ENCODE measurements around the gene TRIM52. TPM values are rescaled to one million over a fixed set of nuclear protein-coding genes. Genes with fewer than 3 reads are reported as not detected.
"Not testable (repeated sequence)": the region's sequence is repeated elsewhere in the genome, so short reads cannot be mapped to it uniquely, and the experiment has no call there.

The TRIM52 gene
- total RNA-seq, 4 donors from 2014 or later, result 5.2 to 13.2 (median 9.3) TPM

DNA sequence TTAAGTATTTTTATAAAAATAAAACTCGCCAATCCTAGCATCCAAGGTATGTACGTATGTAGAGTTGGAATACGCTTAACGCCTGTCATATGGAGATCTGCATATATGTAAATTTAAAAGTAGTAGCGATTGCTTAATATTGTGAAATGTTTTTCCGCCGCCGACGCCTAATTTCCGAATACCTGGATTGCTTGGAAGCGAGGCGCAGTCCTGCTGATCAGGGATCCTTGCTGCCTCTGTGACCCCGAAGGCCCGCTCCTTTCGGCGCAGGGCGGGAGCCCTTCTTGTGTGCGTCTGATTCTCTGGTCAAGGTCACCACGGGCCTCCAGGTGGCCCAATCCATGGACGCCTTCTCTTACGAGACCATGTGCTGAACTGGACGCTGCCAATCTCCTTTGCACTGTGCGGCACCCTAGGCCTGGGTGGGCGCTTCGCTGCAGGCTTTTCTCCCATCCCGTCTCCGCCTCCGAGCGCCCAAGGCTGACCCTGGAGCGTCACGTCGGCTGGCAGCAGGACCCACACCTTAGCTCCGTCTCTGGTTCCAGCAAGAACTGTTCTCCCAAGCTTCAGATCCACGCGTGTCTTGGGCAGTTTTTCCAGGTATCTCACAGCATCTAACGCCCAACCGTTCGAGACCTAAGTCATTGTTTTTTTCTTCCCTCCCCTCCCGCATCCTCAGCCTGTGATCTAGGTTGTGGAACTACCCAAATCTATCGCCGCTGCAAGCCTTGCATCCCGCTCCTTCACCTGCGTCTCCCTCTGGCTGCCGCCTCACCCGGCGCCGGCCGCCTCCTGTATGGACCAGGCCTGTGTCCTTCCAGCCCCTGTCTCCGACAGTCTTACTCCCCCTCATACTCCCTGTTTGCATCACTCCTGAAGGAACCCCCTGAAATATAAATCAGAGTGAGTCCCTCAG is 41.4 kb downstream of the TRIM52 start:
- intact Hi-C loops (cut with DNase I; ENCODE audit: low total_unique reads), result no loop called here
- no peak for DNase-seq (ENCODE audit: low spot score in 2 of 2)
- H3K4me3 ChIP-seq (ENCODE audit: low read depth, poor library complexity, severe bottlenecking), result no peak overlapping the region
- WGBS, 2 donors, result 75 to 78% methylated on average over 49 of the region's 49 CpGs
- TF ChIP-seq, protein P1, sequence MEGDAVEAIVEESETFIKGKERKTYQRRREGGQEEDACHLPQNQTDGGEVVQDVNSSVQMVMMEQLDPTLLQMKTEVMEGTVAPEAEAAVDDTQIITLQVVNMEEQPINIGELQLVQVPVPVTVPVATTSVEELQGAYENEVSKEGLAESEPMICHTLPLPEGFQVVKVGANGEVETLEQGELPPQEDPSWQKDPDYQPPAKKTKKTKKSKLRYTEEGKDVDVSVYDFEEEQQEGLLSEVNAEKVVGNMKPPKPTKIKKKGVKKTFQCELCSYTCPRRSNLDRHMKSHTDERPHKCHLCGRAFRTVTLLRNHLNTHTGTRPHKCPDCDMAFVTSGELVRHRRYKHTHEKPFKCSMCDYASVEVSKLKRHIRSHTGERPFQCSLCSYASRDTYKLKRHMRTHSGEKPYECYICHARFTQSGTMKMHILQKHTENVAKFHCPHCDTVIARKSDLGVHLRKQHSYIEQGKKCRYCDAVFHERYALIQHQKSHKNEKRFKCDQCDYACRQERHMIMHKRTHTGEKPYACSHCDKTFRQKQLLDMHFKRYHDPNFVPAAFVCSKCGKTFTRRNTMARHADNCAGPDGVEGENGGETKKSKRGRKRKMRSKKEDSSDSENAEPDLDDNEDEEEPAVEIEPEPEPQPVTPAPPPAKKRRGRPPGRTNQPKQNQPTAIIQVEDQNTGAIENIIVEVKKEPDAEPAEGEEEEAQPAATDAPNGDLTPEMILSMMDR (IDR thresholded peaks at IDR 0.05), result no peak

DNA sequence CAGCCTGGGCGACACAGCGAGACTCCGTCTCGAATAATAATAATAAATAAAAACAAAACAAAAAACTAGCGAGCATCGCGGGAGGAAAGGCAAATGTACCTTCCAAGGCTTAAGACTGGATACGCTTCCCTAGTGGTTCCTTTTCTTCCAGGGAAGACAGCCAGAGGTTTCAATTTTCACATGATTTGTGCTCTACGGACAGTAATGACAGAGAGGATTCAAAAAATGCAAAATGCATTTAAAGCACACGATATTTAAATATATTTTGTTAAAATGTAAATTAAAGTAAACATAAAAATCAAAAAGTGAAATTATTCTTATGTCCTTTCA is 42.2 kb downstream of the TRIM52 start:
- intact Hi-C loops (cut with DNase I; ENCODE audit: low total_unique reads), result no loop called here
- WGBS, 2 donors, result 15 to 37% methylated on average over 10 of the region's 10 CpGs
- no peak for DNase-seq (ENCODE audit: low spot score in 2 of 2)
- TF ChIP-seq, protein P1 (IDR thresholded peaks at IDR 0.05), result no peak
- no peak for TF ChIP-seq POLR2A (IDR thresholded peaks at IDR 0.05)
- H3K4me3 ChIP-seq (ENCODE audit: low read depth, poor library complexity, severe bottlenecking), result no peak overlapping the region

DNA sequence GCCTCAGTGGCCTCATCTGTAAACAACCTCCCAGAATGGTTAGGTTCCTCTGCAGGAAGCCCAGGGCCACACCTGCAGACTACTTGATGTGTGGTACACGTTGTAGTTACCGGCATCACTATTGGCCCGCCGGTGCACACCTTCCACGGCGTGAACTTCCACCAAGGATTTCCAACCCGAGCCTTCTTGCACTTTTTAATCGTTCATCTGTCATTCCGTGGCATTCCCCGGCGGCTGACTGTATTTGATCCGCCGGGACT is 43.2 kb downstream of the TRIM52 start:
- H3K4me3 ChIP-seq (ENCODE audit: low read depth, poor library complexity, severe bottlenecking), result no peak overlapping the region
- peak in 1 of 2 donors; percentile 90 for DNase-seq (ENCODE audit: low spot score in 2 of 2)
- no peak for TF ChIP-seq POLR2A (IDR thresholded peaks at IDR 0.05)
- TF ChIP-seq, protein P1 (IDR thresholded peaks at IDR 0.05), result no peak
- intact Hi-C loops (cut with DNase I; ENCODE audit: low total_unique reads), result no loop called here
- WGBS, 2 donors, result 1 to 2% methylated on average over 13 of the region's 13 CpGs

DNA sequence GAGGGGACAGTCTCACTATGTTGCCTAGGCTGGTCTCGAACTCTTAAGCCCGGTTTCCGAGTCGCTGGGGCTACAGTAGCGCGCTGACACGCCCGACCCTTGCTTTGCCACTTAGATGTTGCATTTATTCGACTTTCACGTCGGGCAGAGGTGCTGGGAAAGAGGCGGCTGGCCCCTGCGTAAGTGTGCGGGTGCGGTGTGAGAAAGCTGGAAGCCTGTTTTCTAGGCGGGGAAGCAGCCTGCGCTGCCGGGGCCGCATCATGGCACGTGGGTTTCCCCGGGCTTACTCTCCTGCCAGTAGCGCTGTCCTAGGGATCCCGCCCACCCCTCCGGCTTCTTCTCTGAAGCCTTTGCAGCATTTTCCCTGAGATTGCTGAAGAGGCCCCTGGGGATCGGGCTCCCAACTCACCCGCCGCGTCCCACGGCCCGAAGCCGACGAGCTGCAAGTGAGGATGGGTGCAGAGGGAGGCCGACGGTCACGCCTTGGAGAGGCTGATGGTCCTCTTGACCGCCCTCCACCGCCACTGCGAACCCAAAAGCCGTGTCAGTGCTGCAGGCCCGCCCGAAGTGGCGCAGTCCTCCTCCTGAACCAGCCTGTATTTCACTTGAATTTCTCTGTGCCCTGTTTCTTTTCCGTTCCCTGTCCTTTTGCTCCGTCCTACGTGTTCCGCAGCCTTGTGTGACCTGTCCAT is 43.7 kb downstream of the TRIM52 start:
- no peak for TF ChIP-seq POLR2A (IDR thresholded peaks at IDR 0.05)
- TF ChIP-seq, protein P1 (IDR thresholded peaks at IDR 0.05), result no peak
- peak in 1 of 2 donors; percentile 93 for DNase-seq (ENCODE audit: low spot score in 2 of 2)
- WGBS, 2 donors, result 0 to 1% methylated on average over 33 to 38 of the region's 46 CpGs
- H3K4me3 ChIP-seq (ENCODE audit: low read depth, poor library complexity, severe bottlenecking), result peak overlapping the region; percentile 14
- intact Hi-C loops (cut with DNase I; ENCODE audit: low total_unique reads), result no loop called here

DNA sequence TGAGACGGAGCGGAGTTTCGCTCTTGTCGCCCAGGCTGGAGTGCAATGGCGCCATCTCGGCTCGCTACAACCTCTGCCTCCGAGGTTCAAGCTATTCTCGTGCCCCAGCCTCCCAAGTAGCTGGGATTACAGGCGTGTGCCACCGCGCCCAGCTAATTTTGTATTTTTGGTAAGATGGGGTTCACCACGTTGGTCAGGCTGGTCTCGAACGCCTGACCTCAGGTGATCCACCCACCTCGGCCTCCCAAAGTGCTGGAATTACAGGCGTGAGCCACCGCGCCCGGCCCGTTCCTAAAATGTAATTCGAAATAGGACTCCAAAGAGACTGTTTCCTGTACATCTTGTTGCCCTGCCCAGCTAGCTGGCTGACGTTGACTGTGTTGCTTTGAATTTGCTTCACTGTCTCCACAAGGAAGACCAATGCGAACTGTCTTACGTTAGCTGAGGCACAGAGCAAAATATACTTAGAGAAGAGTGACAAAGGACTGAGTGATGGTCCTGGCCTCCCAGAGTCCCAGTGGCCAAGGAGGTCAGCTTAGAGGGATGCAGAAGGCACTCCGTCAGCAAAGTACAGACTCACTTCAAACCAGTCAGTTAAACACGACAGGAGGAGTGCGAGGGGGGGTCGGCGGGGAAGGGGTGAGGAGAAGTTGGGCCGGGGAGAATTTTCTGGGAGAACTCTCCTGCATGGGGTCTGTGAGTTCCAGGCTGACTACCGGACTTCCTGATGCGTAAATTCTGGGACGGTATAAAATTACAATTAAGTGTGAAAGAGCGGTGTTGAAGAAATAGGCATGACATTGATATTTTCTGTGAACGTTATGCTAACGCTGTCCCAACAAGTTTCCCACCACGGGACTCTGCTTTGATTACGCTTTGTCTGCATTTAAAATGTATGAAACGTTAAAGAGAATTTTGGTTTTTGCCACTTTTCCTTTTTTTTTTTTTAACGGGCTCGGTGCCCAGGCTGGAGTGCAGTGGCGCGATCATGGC is 44.6 kb downstream of the TRIM52 start:
- 27 to 30% methylated on average over 43 to 44 of the region's 44 CpGs for WGBS, 2 donors
- intact Hi-C loops (cut with DNase I; ENCODE audit: low total_unique reads), result no loop called here
- no peak overlapping the region for H3K4me3 ChIP-seq (ENCODE audit: low read depth, poor library complexity, severe bottlenecking)
- TF ChIP-seq, protein P1 (IDR thresholded peaks at IDR 0.05), result no peak
- TF ChIP-seq POLR2A (IDR thresholded peaks at IDR 0.05), result no peak
- DNase-seq (ENCODE audit: low spot score in 2 of 2), result no peak

DNA sequence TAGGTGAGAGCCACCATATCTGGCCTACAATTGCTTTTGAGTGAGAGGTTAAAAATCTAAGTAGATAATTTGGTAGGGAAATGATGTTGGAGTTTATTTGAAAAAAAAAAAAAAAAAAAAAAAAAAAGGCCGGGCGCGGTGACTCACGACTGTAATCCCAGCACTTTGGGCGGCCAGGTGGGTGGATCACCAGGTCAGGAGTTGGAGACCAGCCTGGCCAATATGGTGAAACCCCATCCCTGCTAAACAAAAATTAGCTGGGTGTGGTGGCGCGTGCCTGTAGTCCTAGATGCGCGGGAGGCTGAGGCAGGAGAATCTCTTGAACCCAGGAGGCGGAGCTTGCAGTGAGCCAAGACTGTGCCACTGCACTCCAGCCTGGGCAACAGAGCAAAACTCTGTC is 46.7 kb downstream of the TRIM52 start:
- H3K4me3 ChIP-seq (ENCODE audit: low read depth, poor library complexity, severe bottlenecking); DNase-seq (ENCODE audit: low spot score in 2 of 2); intact Hi-C loops (cut with DNase I; ENCODE audit: low total_unique reads): not testable (repeated sequence)
- WGBS, 2 donors, result 79 to 88% methylated on average over 10 of the region's 10 CpGs
